Uterus (tissue), 4 donors: ENCODE results near the gene RELL1. TPM values are rescaled to one million over a fixed set of nuclear protein-coding genes. Genes with fewer than 3 reads are reported as not detected.

Source experiments
- DNase-seq, 2 donors: peaks; one replicate each; pipeline ENCODE4 v3.0.0-alpha.2; 2019 to 2020
- H3K27ac ChIP-seq, 2 donors: fragments of 200-600 bp; sonication (generic); 1 replicate in 1 of 2; 2 replicates in 1 of 2; pipeline ENCODE4 v1.5.1; 2016 to 2018
- H3K27me3 ChIP-seq, 2 donors: fragments of 200-600 bp; sonication (generic); one replicate each; pipeline ENCODE4 v1.5.1; 2018 to 2019; ENCODE audit warnings: control low read depth in 1 of 2
- H3K36me3 ChIP-seq, 2 donors: fragments of 200-600 bp; sonication (generic); one replicate each; pipeline ENCODE4 v1.5.1; 2019; ENCODE audit warnings: control low read depth in 1 of 2
- H3K4me1 ChIP-seq, 2 donors: fragments of 200-600 bp; sonication (generic); one replicate each; pipeline ENCODE4 v1.5.1; 2018 to 2019; ENCODE audit warnings: control low read depth in 1 of 2
- H3K4me3 ChIP-seq, 2 donors: fragments of 200-600 bp; sonication (generic); 1 replicate in 1 of 2; 2 replicates in 1 of 2; pipeline ENCODE4 v1.5.1; 2018 to 2019; ENCODE audit warnings: mild to moderate bottlenecking in 1 of 2
- H3K9me3 ChIP-seq, 2 donors: fragments of 200-600 bp; sonication (generic); one replicate each; pipeline ENCODE4 v1.5.1; 2019; ENCODE audit warnings: control low read depth in 1 of 2
- POLR2A ChIP-seq, 2 donors: fragments of 450-650 bp; IDR thresholded peaks; one replicate each; pipeline ENCODE4 v1.6.1; 2016; ENCODE audit warnings: antibody characterized with exemption in 2 of 2, mild to moderate bottlenecking in 1 of 2, moderate library complexity in 1 of 2
- intact Hi-C: fragments of 100-400 bp; cut with DNase I; formaldehyde crosslinking; loops from one replicate; pipeline ENCODE4 v1.15.1; 2023; ENCODE audit warnings: low total_unique reads
- total RNA-seq, 4 donors: library from RNA; depleted of rRNA in 3 of 4; stranded (reverse); fragments of >200 nt in 3 of 4; gene quantifications; one replicate each; pipeline versions ENCODE4 v1.1.0 to v1.2.4, GENCODE V29; 2014 to 2023
- TF ChIP-seq, protein P1 (sequence below), 4 experiments: fragments of 200-600 bp in 2 of 4; fragments of 450-650 bp in 2 of 4; sonication (generic) in 2 of 4; IDR thresholded peaks; one replicate each; pipeline ENCODE4 v1.5.1; 2016 to 2019; ENCODE audit warnings: antibody characterized with exemption in 4 of 4, mild to moderate bottlenecking in 2 of 4, moderate library complexity in 1 of 4
- donor health status: DM: yes; HTN: yes; CAD: no.

The RELL1 gene
- total RNA-seq, 4 donors from 2014 or later: 21.2 to 64.0 (median 44.3) TPM

DNA sequence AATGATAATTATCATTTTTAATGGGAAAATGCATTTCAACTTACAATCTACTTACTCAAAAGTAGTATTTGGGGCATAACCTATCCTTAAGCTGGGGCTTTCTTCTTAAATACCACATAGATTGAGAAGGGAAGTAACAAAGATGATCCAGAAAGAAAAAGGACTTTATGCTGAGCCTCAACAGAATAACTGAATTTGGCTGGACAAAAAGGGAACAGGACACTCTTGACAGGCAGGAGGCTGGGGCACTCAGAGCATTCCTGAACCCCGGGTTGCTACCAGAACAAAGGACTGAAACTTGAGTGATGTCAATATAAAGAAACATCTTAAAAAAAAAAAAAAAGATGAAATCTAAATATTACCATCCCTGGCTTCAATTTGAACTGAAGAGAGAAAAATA lies 23.9 kb downstream of the RELL1 start:
- Histone ChIP-seq H3K27ac (peak overlapping the region in 1 of 2 donors; percentile 47), H3K27me3 (no peaks in the 10 kb centered on the region), H3K4me1 (peaks cover 4 to 8% of the 10 kb centered on the region in 2 donors), H3K9me3 (no peaks in the 10 kb centered on the region), H3K4me3 (no peak overlapping the region), H3K36me3 (no peaks in the 10 kb centered on the region)
- no peak for DNase-seq
- no peak for TF ChIP-seq POLR2A (IDR thresholded peaks at IDR 0.05)
- TF ChIP-seq, protein P1, sequence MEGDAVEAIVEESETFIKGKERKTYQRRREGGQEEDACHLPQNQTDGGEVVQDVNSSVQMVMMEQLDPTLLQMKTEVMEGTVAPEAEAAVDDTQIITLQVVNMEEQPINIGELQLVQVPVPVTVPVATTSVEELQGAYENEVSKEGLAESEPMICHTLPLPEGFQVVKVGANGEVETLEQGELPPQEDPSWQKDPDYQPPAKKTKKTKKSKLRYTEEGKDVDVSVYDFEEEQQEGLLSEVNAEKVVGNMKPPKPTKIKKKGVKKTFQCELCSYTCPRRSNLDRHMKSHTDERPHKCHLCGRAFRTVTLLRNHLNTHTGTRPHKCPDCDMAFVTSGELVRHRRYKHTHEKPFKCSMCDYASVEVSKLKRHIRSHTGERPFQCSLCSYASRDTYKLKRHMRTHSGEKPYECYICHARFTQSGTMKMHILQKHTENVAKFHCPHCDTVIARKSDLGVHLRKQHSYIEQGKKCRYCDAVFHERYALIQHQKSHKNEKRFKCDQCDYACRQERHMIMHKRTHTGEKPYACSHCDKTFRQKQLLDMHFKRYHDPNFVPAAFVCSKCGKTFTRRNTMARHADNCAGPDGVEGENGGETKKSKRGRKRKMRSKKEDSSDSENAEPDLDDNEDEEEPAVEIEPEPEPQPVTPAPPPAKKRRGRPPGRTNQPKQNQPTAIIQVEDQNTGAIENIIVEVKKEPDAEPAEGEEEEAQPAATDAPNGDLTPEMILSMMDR (IDR thresholded peaks at IDR 0.05): no peak
- intact Hi-C loops: no loop called here

DNA sequence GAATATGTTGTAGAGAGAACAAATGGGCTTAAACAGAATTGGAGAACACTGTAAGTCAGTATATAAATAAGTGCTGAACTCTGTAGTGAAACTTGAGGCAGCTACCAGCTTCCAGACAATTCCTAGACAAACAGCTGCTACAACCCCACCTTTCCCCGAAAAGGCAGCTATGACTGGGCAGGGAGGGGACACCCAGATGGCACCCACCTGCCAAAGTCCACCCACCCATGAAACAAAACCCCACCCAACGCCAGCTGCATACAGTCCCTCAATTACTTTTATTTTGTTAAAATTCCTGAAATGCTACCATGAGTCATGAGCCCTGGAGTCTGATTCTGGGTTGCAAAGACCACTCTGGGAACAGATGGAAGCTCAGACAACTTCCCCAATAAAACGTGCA lies 24.4 kb downstream of the RELL1 start:
- TF ChIP-seq, protein P1 (IDR thresholded peaks at IDR 0.05): no peak
- TF ChIP-seq POLR2A (IDR thresholded peaks at IDR 0.05): no peak
- Histone ChIP-seq H3K27me3 (no peaks in the 10 kb centered on the region), H3K4me1 (peaks cover 3 to 4% of the 10 kb centered on the region in 2 donors), H3K36me3 (no peaks in the 10 kb centered on the region), H3K27ac (peak overlapping the region in 1 of 2 donors; percentile 47), H3K4me3 (no peak overlapping the region), H3K9me3 (no peaks in the 10 kb centered on the region)
- no peak for DNase-seq
- intact Hi-C loops: no loop called here

DNA sequence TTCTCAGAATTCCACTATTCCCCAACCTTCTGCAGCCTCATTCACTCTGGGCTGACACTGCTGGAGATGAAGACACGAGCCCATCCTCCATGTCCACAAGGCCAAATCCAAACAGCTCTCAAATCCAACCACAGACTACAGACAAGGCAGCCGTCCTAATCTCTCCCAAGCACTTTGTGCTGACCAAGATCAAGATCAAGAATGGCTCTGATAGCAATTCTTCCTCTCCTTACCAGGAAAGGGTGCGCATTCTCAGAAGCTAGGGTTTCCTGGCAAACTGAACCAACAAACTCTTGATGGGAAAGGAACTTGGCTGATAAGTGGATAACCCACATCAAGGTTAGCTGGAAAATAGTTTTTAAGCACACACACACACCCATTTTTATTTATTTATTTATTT lies 26.5 kb downstream of the RELL1 start:
- no peaks in the 10 kb centered on the region for H3K27me3 ChIP-seq
- H3K9me3 ChIP-seq: no peaks in the 10 kb centered on the region
- H3K4me1 ChIP-seq: no peaks in the 10 kb centered on the region
- H3K4me3 ChIP-seq: no peak overlapping the region
- no peak for TF ChIP-seq POLR2A (IDR thresholded peaks at IDR 0.05)
- TF ChIP-seq, protein P1 (IDR thresholded peaks at IDR 0.05): no peak
- H3K36me3 ChIP-seq: no peaks in the 10 kb centered on the region
- no peak for DNase-seq
- intact Hi-C loops: no loop called here
- H3K27ac ChIP-seq: no peak overlapping the region

DNA sequence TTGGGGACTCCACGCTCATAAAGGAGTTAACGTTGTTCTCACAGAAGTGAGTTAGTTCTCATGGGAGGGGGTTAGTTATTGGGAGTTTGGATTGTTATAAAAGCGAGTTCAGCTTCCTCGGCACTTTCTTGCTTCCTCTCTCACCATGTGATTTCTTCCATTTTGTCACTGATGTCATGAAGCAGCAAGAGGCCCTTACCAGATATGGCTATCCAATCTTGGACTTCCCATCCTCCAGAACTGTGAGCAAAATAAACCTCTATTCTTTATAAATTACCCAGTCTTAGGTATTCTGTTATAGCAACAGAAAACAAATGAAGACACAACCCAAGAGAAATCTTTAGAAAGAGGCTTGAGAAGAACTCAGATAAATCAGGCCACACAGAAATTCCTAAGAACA lies 29.5 kb downstream of the RELL1 start:
- Histone ChIP-seq H3K4me3 (no peak overlapping the region), H3K9me3 (no peaks in the 10 kb centered on the region), H3K27me3 (no peaks in the 10 kb centered on the region), H3K27ac (no peak overlapping the region), H3K36me3 (no peaks in the 10 kb centered on the region), H3K4me1 (no peaks in the 10 kb centered on the region)
- DNase-seq: no peak
- TF ChIP-seq, protein P1 (IDR thresholded peaks at IDR 0.05): no peak
- TF ChIP-seq POLR2A (IDR thresholded peaks at IDR 0.05): no peak
- intact Hi-C loops: no loop called here

DNA sequence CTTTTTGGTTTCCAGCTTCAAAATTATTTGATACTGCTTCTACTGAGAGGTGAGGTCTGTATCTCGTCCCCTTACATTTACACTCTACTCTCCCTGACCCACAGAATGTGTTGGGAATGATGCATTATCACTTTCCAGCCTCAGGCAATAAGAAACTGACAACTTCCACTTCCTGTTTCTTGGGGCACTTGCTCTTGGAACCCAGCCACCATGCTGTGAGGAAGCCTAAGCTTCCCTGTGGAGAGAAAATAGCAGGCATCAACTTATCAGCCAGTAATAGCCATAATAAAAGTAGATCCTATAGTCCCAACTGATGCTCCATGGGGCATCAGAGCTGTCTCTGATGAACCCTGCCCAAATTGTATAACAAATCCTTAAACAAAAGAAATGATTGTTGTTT lies 32.6 kb downstream of the RELL1 start:
- TF ChIP-seq POLR2A (IDR thresholded peaks at IDR 0.05): no peak
- TF ChIP-seq, protein P1 (IDR thresholded peaks at IDR 0.05): no peak
- no peak for DNase-seq
- no peak overlapping the region for H3K27ac ChIP-seq
- H3K27me3 ChIP-seq: no peaks in the 10 kb centered on the region
- no peaks in the 10 kb centered on the region for H3K4me1 ChIP-seq
- no peaks in the 10 kb centered on the region for H3K9me3 ChIP-seq
- no peaks in the 10 kb centered on the region for H3K36me3 ChIP-seq
- intact Hi-C loops: no loop called here
- H3K4me3 ChIP-seq: no peak overlapping the region
